Pons (tissue), 1 donor: ENCODE measurements around the gene TRIML2.
"Not testable (repeated sequence)": the region's sequence is repeated elsewhere in the genome, so short reads cannot be mapped to it uniquely, and the experiment has no call there.

Experiments
- DNase-seq: peaks from one replicate; pipeline ENCODE4 v3.0.0-alpha.2; 2016; ENCODE audit warnings: low spot score

TRIML2 gene

GRCh38 chr4:188107931-188108843 is 1.2 kb downstream of the TRIML2 start:
- DNase-seq: no peak

GRCh38 chr4:188106454-188106853 is 2.9 kb downstream of the TRIML2 start:
- no peak for DNase-seq

GRCh38 chr4:188092824-188093223 is 16.6 kb downstream of the TRIML2 start:
- DNase-seq: no peak

GRCh38 chr4:188086858-188087257 is 22.5 kb downstream of the TRIML2 start:
- DNase-seq: no peak

- no peak for DNase-seq
Measured at GRCh38 chr4:188082796-188083195, 26.6 kb downstream of the TRIML2 start.

GRCh38 chr4:188078116-188078515 is 31.3 kb downstream of the TRIML2 start:
- no peak for DNase-seq

- no peak for DNase-seq
Measured at GRCh38 chr4:188076169-188076568, 33.2 kb downstream of the TRIML2 start.

GRCh38 chr4:188061083-188061482 is 48.3 kb downstream of the TRIML2 start:
- DNase-seq: no peak

- no peak for DNase-seq
Measured at GRCh38 chr4:188053302-188053701, 56.1 kb downstream of the TRIML2 start.

- no peak for DNase-seq
Measured at GRCh38 chr4:188046657-188047056, 62.7 kb downstream of the TRIML2 start.

- not testable (repeated sequence) for DNase-seq
Measured at GRCh38 chr4:188045461-188045860, 63.9 kb downstream of the TRIML2 start.

- DNase-seq: no peak
Measured at GRCh38 chr4:188043154-188043553, 66.2 kb downstream of the TRIML2 start.

GRCh38 chr4:188042191-188042590 is 67.2 kb downstream of the TRIML2 start:
- DNase-seq: no peak

- no peak for DNase-seq
Measured at GRCh38 chr4:188041721-188042120, 67.7 kb downstream of the TRIML2 start.
